Right atrium auricular region (tissue), 2 donors: ENCODE data around the gene IGFL1. TPM values are rescaled to one million over a fixed set of nuclear protein-coding genes. Genes with fewer than 3 reads are reported as not detected.
A peak's percentile ranks its signal among the peaks of the same experiment; 100 is the strongest.
"Not testable (repeated sequence)": the region's sequence is repeated elsewhere in the genome, so short reads cannot be mapped to it uniquely, and the experiment has no call there.

ENCODE experiments used
- DNase-seq: peaks from one replicate; pipeline ENCODE4 v3.0.0-alpha.2; 2019; ENCODE audit warnings: low spot score
- H3K27ac ChIP-seq, 2 donors: fragments of 200-600 bp; sonication (generic); 1 replicate in 1 of 2; 2 replicates in 1 of 2; pipeline ENCODE4 v1.5.1; 2016 to 2019
- H3K27me3 ChIP-seq, 2 donors: fragments of 200-600 bp; sonication (generic); one replicate each; pipeline versions ENCODE4 v1.5.1 to v1.6.0; 2017 to 2019
- H3K36me3 ChIP-seq: fragments of 200-600 bp; sonication (generic); one replicate; pipeline ENCODE4 v1.5.1; 2016
- H3K4me1 ChIP-seq, 2 donors: fragments of 200-600 bp; sonication (generic); one replicate each; pipeline versions ENCODE4 v1.5.1 to v1.6.0; 2017 to 2019
- H3K4me3 ChIP-seq, 2 donors: fragments of 200-600 bp; sonication (generic); 1 replicate in 1 of 2; 2 replicates in 1 of 2; pipeline ENCODE4 v1.5.1; 2017 to 2019; ENCODE audit warnings: mild to moderate bottlenecking in 1 of 2, moderate library complexity in 1 of 2
- H3K9me3 ChIP-seq, 2 donors: fragments of 200-600 bp; sonication (generic); one replicate each; pipeline ENCODE4 v1.5.1; 2019
- CTCF ChIP-seq, 2 donors: fragments of 200-600 bp; sonication (generic); IDR thresholded peaks; one replicate each; pipeline ENCODE4 v1.5.1; 2019; ENCODE audit warnings: antibody characterized with exemption in 2 of 2
- total RNA-seq, 2 donors: library from RNA; depleted of rRNA; stranded (reverse); fragments of >200 nt; gene quantifications; one replicate each; pipeline ENCODE4 v1.1.0, GENCODE V29; 2016

The IGFL1 gene
- total RNA-seq, 2 donors from 2014 or later: not detected

DNA sequence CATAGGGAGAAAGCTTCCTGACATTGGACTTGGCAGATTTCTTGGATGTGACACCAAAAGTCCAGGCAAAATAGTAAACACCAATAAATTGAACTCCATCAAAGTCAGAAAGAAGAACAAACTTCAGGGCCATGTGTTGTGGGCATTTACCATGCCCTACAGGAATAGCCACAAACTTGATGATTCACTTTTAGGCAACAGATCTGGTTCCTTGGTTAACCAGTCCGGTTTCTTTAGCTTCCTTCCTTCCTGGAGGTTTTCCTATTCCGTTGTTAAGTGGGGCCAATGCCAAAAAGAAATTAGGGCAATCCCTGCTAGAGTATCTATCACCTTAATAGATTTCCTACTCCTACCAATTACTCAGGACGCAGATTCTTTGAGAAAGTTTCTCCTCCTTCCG is 25.2 kb downstream of the IGFL1 start:
- no peaks in the 10 kb centered on the region for H3K27me3 ChIP-seq
- no peak overlapping the region for H3K27ac ChIP-seq
- TF ChIP-seq CTCF (IDR thresholded peaks at IDR 0.05): no peak
- no peak overlapping the region for H3K4me3 ChIP-seq
- H3K4me1 ChIP-seq: no peaks in the 10 kb centered on the region
- no peaks in the 10 kb centered on the region for H3K36me3 ChIP-seq
- DNase-seq: no peak
- H3K9me3 ChIP-seq: no peaks in the 10 kb centered on the region

DNA sequence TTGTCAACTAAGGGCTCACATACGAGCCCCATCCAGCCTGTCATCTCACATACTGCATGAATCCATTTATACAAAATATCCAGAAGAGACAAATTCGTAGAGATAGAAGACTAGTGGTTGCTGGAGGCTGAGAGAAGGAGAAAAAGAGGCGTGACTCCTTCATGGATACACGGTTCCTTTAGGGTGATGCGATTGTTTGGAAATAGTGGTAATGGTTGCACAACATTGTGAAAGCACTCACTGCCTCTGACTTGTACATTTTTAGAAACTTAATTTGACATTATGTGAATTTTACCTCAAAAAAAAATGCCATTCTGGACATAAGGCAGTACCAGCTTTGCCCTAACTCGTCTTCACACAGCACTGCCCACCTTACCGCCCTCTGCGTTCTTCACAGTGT is 27.3 kb downstream of the IGFL1 start:
- no peaks in the 10 kb centered on the region for H3K9me3 ChIP-seq
- DNase-seq: no peak
- H3K4me1 ChIP-seq: no peaks in the 10 kb centered on the region
- no peak for TF ChIP-seq CTCF (IDR thresholded peaks at IDR 0.05)
- no peak overlapping the region for H3K4me3 ChIP-seq
- no peaks in the 10 kb centered on the region for H3K27me3 ChIP-seq
- no peaks in the 10 kb centered on the region for H3K36me3 ChIP-seq
- no peak overlapping the region for H3K27ac ChIP-seq

- H3K4me1 ChIP-seq, H3K4me3 ChIP-seq, H3K36me3 ChIP-seq, DNase-seq, H3K27ac ChIP-seq, H3K27me3 ChIP-seq, H3K9me3 ChIP-seq: not testable (repeated sequence)
These were observed 32.0 kb downstream of the IGFL1 start for GRCh38 chr19:46261501-46261900.

GRCh38 chr19:46262684-46263296 is 33.2 kb downstream of the IGFL1 start:
- not testable (repeated sequence) for H3K4me1 ChIP-seq, H3K36me3 ChIP-seq, H3K27ac ChIP-seq, H3K27me3 ChIP-seq, H3K9me3 ChIP-seq, H3K4me3 ChIP-seq, DNase-seq

- H3K27me3 ChIP-seq, H3K36me3 ChIP-seq, H3K4me1 ChIP-seq, DNase-seq, H3K9me3 ChIP-seq, H3K4me3 ChIP-seq, H3K27ac ChIP-seq: not testable (repeated sequence)
These were observed 35.3 kb downstream of the IGFL1 start for GRCh38 chr19:46264801-46265200.

GRCh38 chr19:46265217-46265828 is 35.8 kb downstream of the IGFL1 start:
- DNase-seq: peak; percentile 61
- Histone ChIP-seq H3K9me3 (no peaks in the 10 kb centered on the region), H3K4me1 (no peaks in the 10 kb centered on the region), H3K4me3 (no peak overlapping the region), H3K27ac (no peak overlapping the region), H3K36me3 (no peaks in the 10 kb centered on the region), H3K27me3 (no peaks in the 10 kb centered on the region)
- peak; percentile 86 to 91 for TF ChIP-seq CTCF (IDR thresholded peaks at IDR 0.05)

- DNase-seq: no peak
- H3K27ac ChIP-seq: no peak overlapping the region
- H3K9me3 ChIP-seq: no peaks in the 10 kb centered on the region
- no peaks in the 10 kb centered on the region for H3K36me3 ChIP-seq
- H3K27me3 ChIP-seq: no peaks in the 10 kb centered on the region
- H3K4me3 ChIP-seq: no peak overlapping the region
- no peak for TF ChIP-seq CTCF (IDR thresholded peaks at IDR 0.05)
- H3K4me1 ChIP-seq: no peaks in the 10 kb centered on the region
These were observed 39.6 kb downstream of the IGFL1 start for GRCh38 chr19:46269101-46269500.
